GM12872 (cell line): ENCODE results near the gene NAPB.

ENCODE experiments used
- CTCF ChIP-seq: IDR thresholded peaks from 3 replicates; pipeline ENCODE4 v1.5.1; 2011; ENCODE audit warnings: low read depth, mild to moderate bottlenecking, low read length, moderate library complexity; ENCODE audit not compliant: insufficient read depth

The NAPB gene

GRCh38 chr20:23365390-23366165, 55.7 kb downstream of the NAPB start:
- TF ChIP-seq CTCF = no peak

- TF ChIP-seq CTCF = no peak
Measured at GRCh38 chr20:23363257-23363649, 58.0 kb downstream of the NAPB start.

GRCh38 chr20:23362392-23363256, 58.7 kb downstream of the NAPB start:
- no peak for TF ChIP-seq CTCF

GRCh38 chr20:23361476-23362391, 59.6 kb downstream of the NAPB start, which contains the start of gene GZF1:
TSS of gene GZF1 (plus strand) at chr20:23362182. CDS start at chr20:23364384, 2,202 bp downstream.
- TF ChIP-seq CTCF = no peak

- TF ChIP-seq CTCF = no peak
Measured at GRCh38 chr20:23361119-23361475, 60.2 kb downstream of the NAPB start.

- no peak for TF ChIP-seq CTCF
Measured at GRCh38 chr20:23360531-23360930, 60.8 kb downstream of the NAPB start.
